HL-60 (cell line): ENCODE measurements around the gene BAD.

ENCODE experiments used
- CTCF ChIP-seq: IDR thresholded peaks from one replicate; pipeline ENCODE4 v1.5.1; 2011; ENCODE audit warnings: low read length, control low read depth, inconsistent platforms; ENCODE audit not compliant: insufficient read depth
- POLR2AphosphoS5 ChIP-seq: IDR thresholded peaks from 2 replicates; pipeline ENCODE4 v1.6.1; 2012; ENCODE audit warnings: low read depth

GRCh38 chr11:64251753-64252002, 32.8 kb downstream of the BAD start:
- no peak for TF ChIP-seq CTCF
- no peak for TF ChIP-seq POLR2AphosphoS5
